Cardiac muscle cell (in vitro differentiated cells and primary cell): ENCODE measurements around the gene PTH1R. TPM values are rescaled to one million over a fixed set of nuclear protein-coding genes. Genes with fewer than 3 reads are reported as not detected.

Experiments
- DNase-seq, 2 donors: peaks; one replicate each; pipeline versions ENCODE4 v3.0.0 to v3.0.0-alpha.2; 2010 to 2017; ENCODE audit warnings: low read depth in 1 of 2, low spot score in 1 of 2
- H3K27ac ChIP-seq: fragments of 200-600 bp; sonication (generic); 2 replicates; pipeline ENCODE4 v1.5.1; 2016
- H3K27me3 ChIP-seq: fragments of 200-600 bp; sonication (generic); 2 replicates; pipeline ENCODE4 v1.6.0; 2016; ENCODE audit warnings: control low read depth
- H3K36me3 ChIP-seq: fragments of 200-600 bp; sonication (generic); 2 replicates; pipeline ENCODE4 v1.5.1; 2016; ENCODE audit warnings: control low read depth
- H3K4me1 ChIP-seq: fragments of 200-600 bp; sonication (generic); 2 replicates; pipeline ENCODE4 v1.8.1; 2017; ENCODE audit warnings: low read depth, mild to moderate bottlenecking, mixed run types
- H3K4me3 ChIP-seq: fragments of 200-600 bp; sonication (generic); 2 replicates; pipeline ENCODE4 v1.5.1; 2016; ENCODE audit warnings: mild to moderate bottlenecking
- H3K9me3 ChIP-seq: fragments of 200-600 bp; sonication (generic); 2 replicates; pipeline ENCODE4 v1.5.1; 2017; ENCODE audit warnings: low read depth, mild to moderate bottlenecking, control low read depth
- CTCF ChIP-seq: IDR thresholded peaks from 2 replicates; pipeline ENCODE4 v1.5.1; 2012; ENCODE audit warnings: low read depth, mild to moderate bottlenecking, low read length
- polyA plus RNA-seq: library from polyadenylated mRNA; unstranded; fragments of >200 nt; fragmentation: Nextera tagmentation; extraction: Ambion mirVana; gene quantifications from 2 replicates; pipeline ENCODE4 v1.2.1, GENCODE V29; 2016
- total RNA-seq: library from RNA; depleted of rRNA; stranded (reverse); fragments of >200 nt; gene quantifications from 2 replicates; pipeline ENCODE4 v1.2.3, GENCODE V29; 2016

Gene PTH1R
- total and polyA plus RNA-seq, 2 experiments from 2014 or later: 112 to 121 TPM

- H3K36me3 ChIP-seq: no peaks in the 10 kb centered on the region
- H3K9me3 ChIP-seq: no peaks in the 10 kb centered on the region
- TF ChIP-seq CTCF: no peak
- H3K4me1 ChIP-seq: no peaks in the 10 kb centered on the region
- H3K27ac ChIP-seq: no peak overlapping the region
- H3K4me3 ChIP-seq: no peak overlapping the region
- no peaks in the 10 kb centered on the region for H3K27me3 ChIP-seq
- no peak for DNase-seq
These were observed 23.5 kb downstream of the PTH1R start for GRCh38 chr3:46901061-46901460.

DNA sequence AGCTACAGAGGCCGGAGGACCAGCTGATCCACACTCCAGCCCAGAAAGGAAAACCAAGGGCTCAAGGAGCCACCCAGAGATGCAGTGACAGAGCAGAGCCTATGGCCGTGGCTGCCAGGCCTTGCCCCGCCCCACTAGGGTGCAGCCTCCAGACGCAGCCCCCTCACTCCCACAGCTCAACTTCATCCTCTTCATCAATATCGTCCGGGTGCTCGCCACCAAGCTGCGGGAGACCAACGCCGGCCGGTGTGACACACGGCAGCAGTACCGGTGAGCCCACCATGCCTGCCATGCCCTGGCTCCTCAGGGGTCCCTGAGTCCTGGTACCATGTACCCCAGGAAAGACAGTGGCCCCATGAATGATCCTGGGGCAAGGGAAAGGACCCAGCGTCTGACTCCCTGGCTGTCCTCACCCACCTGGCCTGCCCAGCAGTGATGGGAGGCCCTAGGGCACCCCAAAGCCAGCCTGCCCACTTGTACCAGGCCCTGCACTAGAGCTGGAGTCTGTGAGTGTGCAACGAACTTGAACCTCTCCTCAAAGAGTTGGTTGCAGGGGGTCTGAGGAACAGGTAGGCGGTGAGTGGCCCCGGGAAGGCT lies 24.2 kb downstream of the PTH1R start:
- DNase-seq: no peak
- no peaks in the 10 kb centered on the region for H3K27me3 ChIP-seq
- H3K9me3 ChIP-seq: no peaks in the 10 kb centered on the region
- no peak for TF ChIP-seq CTCF
- H3K4me1 ChIP-seq: no peaks in the 10 kb centered on the region
- no peak overlapping the region for H3K4me3 ChIP-seq
- H3K36me3 ChIP-seq: no peaks in the 10 kb centered on the region
- H3K27ac ChIP-seq: no peak overlapping the region

GRCh38 chr3:46902188-46902631 lies 24.7 kb downstream of the PTH1R start:
- DNase-seq: no peak
- Histone ChIP-seq H3K4me3 (no peak overlapping the region), H3K9me3 (no peaks in the 10 kb centered on the region), H3K27me3 (no peaks in the 10 kb centered on the region), H3K27ac (no peak overlapping the region), H3K36me3 (no peaks in the 10 kb centered on the region), H3K4me1 (no peaks in the 10 kb centered on the region)
- no peak for TF ChIP-seq CTCF

GRCh38 chr3:46903341-46904302 lies 26.1 kb downstream of the PTH1R start:
- no peak overlapping the region for H3K4me3 ChIP-seq
- no peaks in the 10 kb centered on the region for H3K4me1 ChIP-seq
- no peaks in the 10 kb centered on the region for H3K36me3 ChIP-seq
- TF ChIP-seq CTCF: no peak
- no peaks in the 10 kb centered on the region for H3K27me3 ChIP-seq
- no peaks in the 10 kb centered on the region for H3K9me3 ChIP-seq
- H3K27ac ChIP-seq: no peak overlapping the region
- peak in 1 of 2 donors; percentile 58 for DNase-seq

- Histone ChIP-seq H3K27ac (no peak overlapping the region), H3K4me1 (no peaks in the 10 kb centered on the region), H3K27me3 (no peaks in the 10 kb centered on the region), H3K9me3 (no peaks in the 10 kb centered on the region), H3K36me3 (no peaks in the 10 kb centered on the region), H3K4me3 (no peak overlapping the region)
- DNase-seq: no peak
- TF ChIP-seq CTCF: no peak
These were observed 27.0 kb downstream of the PTH1R start for GRCh38 chr3:46904303-46905212.
